Transverse colon (tissue), 4 donors: Measurements from ENCODE around the gene SLC29A3. TPM values are rescaled to one million over a fixed set of nuclear protein-coding genes. Genes with fewer than 3 reads are reported as not detected.

Experiments
- DNase-seq: peaks from one replicate; pipeline ENCODE4 v3.0.0-alpha.2; 2019
- H3K27ac ChIP-seq, 4 donors: fragments of 200-600 bp; sonication (generic); 2 replicates each; pipeline ENCODE4 v1.5.1; 2016 to 2018; ENCODE audit warnings: inconsistent platforms in 4 of 4
- H3K27me3 ChIP-seq: fragments of 200-600 bp; sonication (generic); 2 replicates; pipeline ENCODE4 v1.5.1; 2017; ENCODE audit warnings: inconsistent platforms
- H3K36me3 ChIP-seq, 4 donors: fragments of 200-600 bp; sonication (generic); 2 replicates each; pipeline ENCODE4 v1.5.1; 2017 to 2019; ENCODE audit warnings: inconsistent platforms in 4 of 4
- H3K4me1 ChIP-seq, 4 donors: fragments of 200-600 bp; sonication (generic); 2 replicates each; pipeline ENCODE4 v1.5.1; 2017 to 2020; ENCODE audit warnings: inconsistent platforms in 4 of 4
- H3K4me3 ChIP-seq, 4 donors: fragments of 200-600 bp; sonication (generic); 1 replicate in 1 of 4; 2 replicates in 3 of 4; pipeline versions ENCODE4 v1.5.1 to v1.6.1; 2017 to 2019; ENCODE audit warnings: inconsistent platforms in 4 of 4
- H3K9me3 ChIP-seq, 2 donors: fragments of 200-600 bp; sonication (generic); 2 replicates each; pipeline ENCODE4 v1.5.1; 2017 to 2019; ENCODE audit warnings: inconsistent platforms in 2 of 2
- EP300 ChIP-seq: sonication (generic); formaldehyde crosslinking; IDR thresholded peaks from one replicate; pipeline ENCODE4 v1.6.1; 2017; ENCODE audit warnings: antibody characterized with exemption, low read depth
- POLR2A ChIP-seq: fragments of 450-650 bp; IDR thresholded peaks from one replicate; pipeline ENCODE4 v1.6.1; 2016; ENCODE audit warnings: antibody characterized with exemption, mild to moderate bottlenecking, moderate library complexity
- POLR2AphosphoS5 ChIP-seq, 3 donors: sonication (generic); formaldehyde crosslinking; IDR thresholded peaks; one replicate each; pipeline ENCODE4 v1.6.1; 2016; ENCODE audit warnings: antibody characterized with exemption in 3 of 3
- WGBS, 2 donors: methylation state at CpG; one replicate each; pipeline ENCODE4 v1.1.5; 2018; ENCODE audit warnings: low coverage in 1 of 2; 5-methylcytosine and 5-hydroxymethylcytosine counted together
- in situ Hi-C, 4 donors: fragments of 200-750 bp; cut with MboI; loops; one replicate each; pipeline versions ENCODE4 v1.15.0 to v1.15.1; 2017; ENCODE audit warnings: low sequenced_read_pairs in 3 of 4, low pct_ligation_motif_present in 1 of 4, low pct_unique_long_range_greater_than_20kb in 1 of 4
- intact Hi-C: fragments of 100-400 bp; cut with DNase I; formaldehyde crosslinking; loops from one replicate; pipeline ENCODE4 v1.15.1; 2023; ENCODE audit warnings: low total_unique reads
- total RNA-seq, 4 donors: library from RNA; depleted of rRNA; stranded (reverse); fragments of >200 nt; gene quantifications; one replicate each; pipeline ENCODE4 v1.1.0, GENCODE V29; 2016
- TF ChIP-seq, protein P1 (sequence below), 5 experiments: fragments of 200-600 bp in 3 of 5; fragments of 450-650 bp in 2 of 5; sonication (generic) in 3 of 5; IDR thresholded peaks; 1 replicate in 2 of 5; 2 replicates in 3 of 5; pipeline ENCODE4 v1.5.1; 2016 to 2017; ENCODE audit warnings: antibody characterized with exemption in 5 of 5, inconsistent platforms in 3 of 5, mild to moderate bottlenecking in 2 of 5, moderate library complexity in 1 of 5

SLC29A3 gene
- total RNA-seq, 4 donors from 2014 or later = 0.75 to 6.4 (median 3.4) TPM

DNA sequence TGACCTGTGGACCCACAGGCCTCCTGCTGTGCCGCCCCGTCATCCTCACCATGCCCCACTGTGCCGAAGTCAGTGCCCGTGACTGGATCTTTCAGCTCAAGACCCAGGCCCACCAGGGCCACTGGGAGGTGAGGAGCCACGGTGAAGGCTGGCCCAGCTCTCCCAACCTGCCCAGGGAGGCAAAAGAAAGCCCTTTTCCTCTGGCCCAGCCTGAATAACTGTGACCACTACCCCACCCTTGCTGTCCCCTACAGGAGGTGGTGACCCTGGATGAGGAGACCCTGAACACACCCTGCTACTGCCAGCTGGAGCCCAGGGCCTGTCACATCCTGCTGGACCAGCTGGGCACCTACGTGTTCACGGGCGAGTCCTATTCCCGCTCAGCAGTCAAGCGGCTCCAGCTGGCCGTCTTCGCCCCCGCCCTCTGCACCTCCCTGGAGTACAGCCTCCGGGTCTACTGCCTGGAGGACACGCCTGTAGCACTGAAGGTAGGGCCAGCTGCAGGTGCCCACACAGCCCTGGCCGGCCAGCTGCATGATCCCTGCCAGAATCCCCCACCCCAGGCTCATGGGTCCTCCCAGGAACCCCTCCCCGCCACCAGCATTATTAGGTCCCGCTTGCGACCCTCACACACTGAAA is 25.5 kb upstream of the SLC29A3 start:
- no peak overlapping the region for H3K27ac ChIP-seq
- WGBS, 2 donors = 74% methylated on average over 19 of the region's 19 CpGs; no CpG with 5 or more reads in 1 of the 2 donors
- in situ Hi-C loops (no loop called here), intact Hi-C loops (no loop called here)
- no peak overlapping the region for H3K4me3 ChIP-seq
- TF ChIP-seq EP300 = no peak
- no peaks in the 10 kb centered on the region for H3K4me1 ChIP-seq
- peak; percentile 46 for DNase-seq
- H3K36me3 ChIP-seq = no peaks in the 10 kb centered on the region
- H3K9me3 ChIP-seq = no peaks in the 10 kb centered on the region
- H3K27me3 ChIP-seq = no peaks in the 10 kb centered on the region

DNA sequence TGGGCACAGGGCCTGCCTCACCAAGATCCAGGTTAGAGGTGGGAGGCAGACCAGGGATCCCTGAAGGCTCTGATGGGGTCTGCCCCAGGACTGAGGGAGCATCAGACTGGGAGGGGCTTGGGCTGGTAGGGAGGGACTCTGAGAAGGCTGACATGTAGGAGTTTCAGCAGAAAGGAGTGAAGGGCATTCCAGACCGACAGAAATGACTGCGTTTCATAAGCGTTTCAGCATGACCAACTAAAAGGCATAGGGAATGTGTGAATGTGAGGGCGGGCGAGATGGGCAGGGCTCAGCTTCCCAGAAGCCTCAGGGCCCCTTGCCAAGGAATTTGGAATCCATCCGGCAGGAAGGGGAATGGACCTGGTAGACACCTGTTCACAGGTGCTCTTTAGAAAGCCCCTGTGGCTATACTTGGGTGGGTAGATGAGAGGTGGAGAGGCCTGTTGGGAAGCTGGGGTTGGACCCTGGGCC is 24.9 kb upstream of the SLC29A3 start:
- Histone ChIP-seq H3K9me3 (no peaks in the 10 kb centered on the region), H3K4me1 (no peaks in the 10 kb centered on the region), H3K27me3 (no peaks in the 10 kb centered on the region), H3K27ac (no peak overlapping the region), H3K4me3 (no peak overlapping the region), H3K36me3 (no peaks in the 10 kb centered on the region)
- DNase-seq = no peak
- TF ChIP-seq POLR2AphosphoS5 (IDR thresholded peaks at IDR 0.05) (no peak), POLR2A (no peak), EP300 (no peak)
- TF ChIP-seq, protein P1, sequence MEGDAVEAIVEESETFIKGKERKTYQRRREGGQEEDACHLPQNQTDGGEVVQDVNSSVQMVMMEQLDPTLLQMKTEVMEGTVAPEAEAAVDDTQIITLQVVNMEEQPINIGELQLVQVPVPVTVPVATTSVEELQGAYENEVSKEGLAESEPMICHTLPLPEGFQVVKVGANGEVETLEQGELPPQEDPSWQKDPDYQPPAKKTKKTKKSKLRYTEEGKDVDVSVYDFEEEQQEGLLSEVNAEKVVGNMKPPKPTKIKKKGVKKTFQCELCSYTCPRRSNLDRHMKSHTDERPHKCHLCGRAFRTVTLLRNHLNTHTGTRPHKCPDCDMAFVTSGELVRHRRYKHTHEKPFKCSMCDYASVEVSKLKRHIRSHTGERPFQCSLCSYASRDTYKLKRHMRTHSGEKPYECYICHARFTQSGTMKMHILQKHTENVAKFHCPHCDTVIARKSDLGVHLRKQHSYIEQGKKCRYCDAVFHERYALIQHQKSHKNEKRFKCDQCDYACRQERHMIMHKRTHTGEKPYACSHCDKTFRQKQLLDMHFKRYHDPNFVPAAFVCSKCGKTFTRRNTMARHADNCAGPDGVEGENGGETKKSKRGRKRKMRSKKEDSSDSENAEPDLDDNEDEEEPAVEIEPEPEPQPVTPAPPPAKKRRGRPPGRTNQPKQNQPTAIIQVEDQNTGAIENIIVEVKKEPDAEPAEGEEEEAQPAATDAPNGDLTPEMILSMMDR (IDR thresholded peaks at IDR 0.05) = no peak
- in situ Hi-C loops = no loop called here
- WGBS, 2 donors = 57% methylated on average over 6 of the region's 6 CpGs; no CpG with 5 or more reads in 1 of the 2 donors
- intact Hi-C loops = no loop called here

DNA sequence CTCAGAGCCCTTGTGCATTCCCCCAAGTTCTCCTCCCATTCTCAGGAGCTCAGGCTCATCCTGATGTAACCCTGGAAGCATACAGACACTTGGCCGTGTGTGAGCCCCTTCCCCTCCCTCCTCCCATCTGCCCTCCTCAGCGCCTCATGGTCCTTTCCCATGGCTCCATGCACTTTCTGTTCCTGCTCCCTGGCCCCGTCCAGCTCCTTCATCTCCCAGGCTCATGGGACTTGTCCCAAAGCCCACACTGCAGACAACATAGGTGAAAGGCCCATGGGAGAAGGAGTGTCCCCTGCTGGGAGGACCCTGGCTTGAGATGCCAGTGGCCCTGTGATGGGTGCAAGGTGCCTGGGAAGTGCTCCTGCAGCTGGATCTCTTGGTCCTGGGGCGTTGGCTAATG is 24.2 kb upstream of the SLC29A3 start:
- WGBS, 2 donors = 66 to 83% methylated on average over 1 to 4 of the region's 4 CpGs
- H3K36me3 ChIP-seq = no peaks in the 10 kb centered on the region

DNA sequence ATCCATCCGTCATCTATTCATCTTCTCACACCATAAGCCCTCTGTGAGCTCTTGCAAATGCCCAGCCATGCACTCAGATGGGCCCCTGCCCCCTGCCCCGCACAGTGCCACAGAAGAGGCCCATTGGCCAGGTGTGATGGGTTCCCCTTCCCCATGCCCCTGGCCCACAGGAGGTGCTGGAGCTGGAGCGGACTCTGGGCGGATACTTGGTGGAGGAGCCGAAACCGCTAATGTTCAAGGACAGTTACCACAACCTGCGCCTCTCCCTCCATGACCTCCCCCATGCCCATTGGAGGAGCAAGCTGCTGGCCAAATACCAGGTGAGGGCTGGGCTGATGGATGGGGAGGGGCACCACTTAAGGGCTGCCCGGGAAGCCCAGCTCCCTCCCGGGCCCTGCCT is 23.4 kb upstream of the SLC29A3 start:
- in situ Hi-C loops = no loop called here
- H3K27ac ChIP-seq = no peak overlapping the region

More for the DNA sequence above, 24.2 kb upstream of the SLC29A3 start:
- DNase-seq = no peak
- intact Hi-C loops = no loop called here
- Histone ChIP-seq H3K4me1 (no peaks in the 10 kb centered on the region), H3K9me3 (no peaks in the 10 kb centered on the region), H3K4me3 (no peak overlapping the region), H3K27me3 (no peaks in the 10 kb centered on the region), H3K27ac (no peak overlapping the region)
- in situ Hi-C loops = no loop called here
- TF ChIP-seq EP300 = no peak
- no peak for TF ChIP-seq POLR2AphosphoS5 (IDR thresholded peaks at IDR 0.05)
- TF ChIP-seq, protein P1 (IDR thresholded peaks at IDR 0.05) = no peak
- no peak for TF ChIP-seq POLR2A

More for the DNA sequence above, 23.4 kb upstream of the SLC29A3 start:
- Histone ChIP-seq H3K27me3 (no peaks in the 10 kb centered on the region), H3K4me3 (no peak overlapping the region), H3K4me1 (no peaks in the 10 kb centered on the region), H3K9me3 (no peaks in the 10 kb centered on the region), H3K36me3 (no peaks in the 10 kb centered on the region)
- no peak for DNase-seq
- WGBS, 2 donors = 88 to 92% methylated on average over 3 to 9 of the region's 9 CpGs
- TF ChIP-seq POLR2AphosphoS5 (IDR thresholded peaks at IDR 0.05) (no peak), POLR2A (no peak), EP300 (no peak)
- TF ChIP-seq, protein P1 (IDR thresholded peaks at IDR 0.05) = no peak
- intact Hi-C loops = no loop called here
